Stomach (tissue), 4 donors: ENCODE results near the gene PCK2.

Source experiments
- CTCF ChIP-seq, 7 experiments: fragments of 450-650 bp in 4 of 7; fragments of 200-600 bp in 3 of 7; sonication (generic) in 3 of 7; IDR thresholded peaks; one replicate each; pipeline ENCODE4 v1.5.1; 2016 to 2019; ENCODE audit warnings: antibody characterized with exemption in 7 of 7, control low read depth in 2 of 7, mild to moderate bottlenecking in 1 of 7
- POLR2A ChIP-seq, 4 donors: fragments of 450-650 bp; IDR thresholded peaks; one replicate each; pipeline ENCODE4 v1.6.1; 2016; ENCODE audit warnings: antibody characterized with exemption in 4 of 4, control low read depth in 2 of 4, mild to moderate bottlenecking in 1 of 4, moderate library complexity in 1 of 4

DNA sequence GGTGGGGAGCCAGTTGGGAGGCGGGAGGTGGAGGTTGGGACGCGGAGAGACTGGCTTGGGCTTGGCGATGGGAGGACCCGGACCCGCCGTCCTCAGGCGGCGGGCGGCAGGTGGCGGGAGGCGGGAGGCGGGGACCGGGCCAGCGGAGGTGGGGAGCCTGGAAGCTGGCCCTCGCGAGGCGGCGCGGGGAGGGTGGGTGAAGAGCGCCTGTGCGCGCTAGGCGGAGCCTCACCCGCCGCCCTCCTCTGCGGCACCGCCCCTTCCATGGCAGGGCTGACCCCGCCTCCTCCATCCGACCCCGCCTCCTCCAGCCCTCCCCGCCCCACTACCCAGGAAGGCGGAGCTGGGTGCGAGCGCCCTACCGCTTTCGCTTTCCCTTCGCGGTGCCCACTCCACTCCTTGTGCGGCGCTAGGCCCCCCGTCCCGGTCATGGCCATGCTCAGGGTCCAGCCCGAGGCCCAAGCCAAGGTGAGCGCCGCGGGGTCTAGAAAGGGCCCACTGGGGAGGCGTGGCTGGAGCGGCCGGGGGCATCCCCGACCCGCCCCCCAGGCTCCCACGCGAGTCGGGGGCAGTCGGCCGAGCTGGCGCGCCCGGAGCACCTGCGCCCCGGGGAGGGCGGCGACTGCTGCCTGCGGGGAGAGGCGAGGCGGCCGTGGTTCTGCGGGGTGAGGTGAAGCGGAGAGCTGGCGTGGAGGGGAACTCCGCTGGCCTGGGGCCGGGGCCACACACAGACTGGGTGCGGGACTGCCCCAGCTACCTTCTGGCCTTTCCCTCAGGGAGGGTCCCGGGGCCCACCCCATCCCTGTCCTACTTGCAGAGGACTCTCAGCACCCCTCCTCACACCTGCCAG, 41.9 kb downstream of the PCK2 start, which contains the start of gene PSME1:
- TF ChIP-seq POLR2A (IDR thresholded peaks at IDR 0.05) (peak in 1 of 4 donors; percentile 27), CTCF (IDR thresholded peaks at IDR 0.05) (no peak)
